ENCODE results near the gene DCHS2.

DCHS2 gene

GRCh38 chr4:154441124-154441523 is 50.5 kb downstream of the DCHS2 start:
- DNase-seq, result no peak

- no peak for DNase-seq
Measured at GRCh38 chr4:154439224-154439623, 52.4 kb downstream of the DCHS2 start.

- DNase-seq, result no peak
Measured at GRCh38 chr4:154435895-154436294, 55.7 kb downstream of the DCHS2 start.

- no peak for DNase-seq
Measured at GRCh38 chr4:154433543-154433942, 58.1 kb downstream of the DCHS2 start.

- DNase-seq, result no peak
Measured at GRCh38 chr4:154429176-154429575, 62.4 kb downstream of the DCHS2 start.

- DNase-seq, result no peak
Measured at GRCh38 chr4:154427149-154427548, 64.5 kb downstream of the DCHS2 start.

GRCh38 chr4:154425514-154425913 is 66.1 kb downstream of the DCHS2 start:
- DNase-seq, result no peak

GRCh38 chr4:154424810-154425484 is 66.7 kb downstream of the DCHS2 start:
- DNase-seq, result no peak

- DNase-seq, result no peak
Measured at GRCh38 chr4:154422152-154422551, 69.4 kb downstream of the DCHS2 start.

- no peak for DNase-seq
Measured at GRCh38 chr4:154421618-154422017, 70.0 kb downstream of the DCHS2 start.

GRCh38 chr4:154417373-154417673 is 74.3 kb downstream of the DCHS2 start:
- no peak for DNase-seq

- no peak for DNase-seq
Measured at GRCh38 chr4:154416190-154416547, 75.4 kb downstream of the DCHS2 start.

- DNase-seq, result no peak
Measured at GRCh38 chr4:154415313-154415712, 76.3 kb downstream of the DCHS2 start.

- DNase-seq, result no peak
Measured at GRCh38 chr4:154414796-154415195, 76.8 kb downstream of the DCHS2 start.

- DNase-seq, result no peak
Measured at GRCh38 chr4:154414371-154414770, 77.2 kb downstream of the DCHS2 start.

- no peak for DNase-seq
Measured at GRCh38 chr4:154407443-154407842, 84.2 kb downstream of the DCHS2 start.

GRCh38 chr4:154406018-154406795 is 85.4 kb downstream of the DCHS2 start:
- no peak for DNase-seq

- no peak for DNase-seq
Measured at GRCh38 chr4:154399259-154399974, 92.2 kb downstream of the DCHS2 start.

- no peak for DNase-seq
Measured at GRCh38 chr4:154390324-154390723, 101.3 kb downstream of the DCHS2 start.

- no peak for DNase-seq
Measured at GRCh38 chr4:154389148-154389547, 102.5 kb downstream of the DCHS2 start.

- no peak for DNase-seq
Measured at GRCh38 chr4:154384012-154384411, 107.6 kb downstream of the DCHS2 start.

- DNase-seq, result no peak
Measured at GRCh38 chr4:154376486-154376885, 115.1 kb downstream of the DCHS2 start.

- no peak for DNase-seq
Measured at GRCh38 chr4:154368060-154368459, 123.5 kb downstream of the DCHS2 start.

- DNase-seq, result no peak
Measured at GRCh38 chr4:154367659-154368058, 123.9 kb downstream of the DCHS2 start.
